HG02610 (cell line): ENCODE results near the gene TSSC4.

Experiments
- ATAC-seq: cut with Tn5 transposase; IDR thresholded peaks from one replicate; pipeline ENCODE4 v1.9.1; 2021; ENCODE audit warnings: mild to moderate bottlenecking, moderate library complexity; ENCODE audit not compliant: unreplicated experiment

TSSC4 gene

DNA sequence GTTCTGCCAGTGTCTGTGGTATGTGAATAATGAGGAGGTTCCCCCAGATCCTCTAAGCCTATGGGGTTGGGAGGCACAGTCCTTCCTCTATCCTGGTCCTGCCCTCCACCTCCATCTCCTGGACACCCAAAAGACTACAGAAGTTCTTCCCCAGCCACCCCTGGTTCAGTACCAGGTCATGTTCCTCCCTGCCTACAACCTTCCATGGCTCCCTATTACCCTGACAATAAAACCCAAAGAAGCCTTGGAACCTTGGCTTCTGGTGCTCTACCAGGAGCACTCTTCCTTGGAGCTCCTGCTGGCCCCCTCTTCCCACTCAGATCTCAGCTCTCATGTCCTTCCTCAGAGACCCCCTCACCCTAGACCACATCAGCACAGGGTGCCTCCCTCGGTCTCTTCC, 30.8 kb downstream of the TSSC4 start:
- no peak for ATAC-seq

DNA sequence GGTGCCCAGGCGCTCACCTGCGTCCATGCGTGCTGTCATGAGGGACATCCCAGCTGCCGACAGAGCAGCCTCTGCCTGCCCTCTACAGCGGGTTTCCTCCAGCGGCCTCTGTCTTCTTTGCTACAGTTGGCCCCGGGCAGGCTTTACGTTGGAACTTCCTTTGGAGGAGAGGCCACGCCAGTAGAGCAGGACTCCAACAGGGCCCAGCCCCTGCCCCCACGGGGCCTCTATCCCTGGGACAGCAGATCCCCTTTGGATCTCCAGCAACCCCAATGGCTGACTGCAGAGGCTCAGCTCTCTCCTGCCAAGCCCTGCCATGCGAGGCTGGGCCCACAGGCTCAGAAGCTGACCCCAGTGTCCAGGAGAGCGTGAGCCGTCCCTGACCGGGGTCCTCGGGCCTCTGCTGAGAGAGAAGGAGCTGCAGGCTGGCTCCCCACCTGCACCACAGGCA, 31.6 kb downstream of the TSSC4 start:
- no peak for ATAC-seq

DNA sequence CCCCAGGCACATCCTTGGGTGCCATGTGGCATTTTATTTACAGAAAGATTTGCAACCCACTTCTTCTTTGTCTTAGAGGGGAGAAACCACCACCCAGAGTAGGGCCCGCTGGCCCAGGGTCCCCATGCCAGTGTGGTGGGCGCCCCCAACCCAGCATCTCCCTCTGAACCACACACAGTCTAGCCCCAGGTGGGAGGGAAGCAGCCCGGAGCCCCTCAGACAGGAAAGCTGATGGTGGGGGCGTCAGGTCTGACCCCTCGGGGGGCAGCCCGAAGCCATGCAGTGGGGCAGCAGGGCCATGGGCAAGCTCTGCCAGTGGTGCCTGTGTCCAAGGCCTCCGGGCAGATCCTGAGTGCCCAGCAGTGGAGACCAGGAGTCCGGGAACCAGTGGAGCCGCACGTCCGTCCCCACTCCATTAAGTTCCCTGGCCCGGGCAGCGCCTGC, 32.1 kb downstream of the TSSC4 start:
- ATAC-seq: no peak

DNA sequence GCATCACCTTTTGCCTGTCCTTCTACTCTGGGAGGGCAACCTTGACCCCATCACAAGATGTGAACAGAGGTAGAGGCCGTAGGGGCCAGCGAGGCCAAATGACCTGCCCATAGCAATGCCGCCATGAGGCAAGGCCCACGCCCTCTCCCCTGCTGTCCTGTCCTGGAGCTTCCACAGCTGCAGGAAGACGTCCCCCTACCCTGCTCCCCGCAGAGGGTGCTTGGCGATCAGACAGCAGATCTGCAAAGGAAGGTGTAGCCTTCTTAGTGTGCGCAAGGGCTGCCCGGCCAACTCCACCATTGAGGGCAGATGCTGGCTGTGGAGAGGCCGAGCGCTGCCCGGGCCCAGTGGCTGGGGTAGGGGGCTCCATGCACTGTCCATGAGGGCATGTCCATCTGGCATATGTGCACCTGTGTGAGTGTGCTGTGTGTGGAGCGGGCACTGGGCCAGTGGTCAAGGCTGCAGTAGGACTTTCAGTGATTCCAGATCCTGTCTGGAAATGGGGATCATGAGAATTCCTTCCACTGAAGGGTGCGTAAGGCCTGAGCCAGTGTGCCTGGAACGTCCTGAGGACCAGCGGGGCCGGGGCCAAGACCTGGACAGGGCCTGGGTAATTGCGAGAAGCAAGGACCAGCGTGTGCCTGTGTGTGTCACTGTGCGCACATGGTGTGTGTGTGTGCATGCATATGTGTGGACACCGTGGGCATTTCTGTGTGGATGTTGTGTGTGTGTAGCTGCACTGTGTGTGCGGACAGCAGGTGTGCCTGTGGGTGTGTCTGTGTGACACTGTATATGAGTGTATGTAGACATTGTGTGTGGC, 32.8 kb downstream of the TSSC4 start:
- no peak for ATAC-seq

DNA sequence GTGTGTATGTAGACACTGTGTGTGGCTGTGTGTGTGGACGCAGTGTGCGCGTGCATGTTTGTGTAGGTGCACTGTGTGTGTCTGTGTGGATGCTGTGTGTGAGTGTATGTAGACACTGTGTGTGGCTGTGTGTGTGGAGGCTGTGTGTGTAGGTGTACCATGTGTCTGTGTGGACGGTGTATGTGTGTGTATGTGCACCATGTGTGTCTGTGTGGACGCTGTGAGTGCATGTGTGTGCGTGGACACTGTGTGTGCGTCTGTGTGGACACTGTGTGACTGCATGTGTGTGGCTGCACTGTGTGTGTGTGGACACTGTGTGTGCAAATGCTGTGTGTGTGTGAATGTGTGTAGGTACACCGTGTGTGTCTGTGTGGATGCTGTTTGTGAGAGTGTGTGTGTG, 33.5 kb downstream of the TSSC4 start:
- no peak for ATAC-seq

DNA sequence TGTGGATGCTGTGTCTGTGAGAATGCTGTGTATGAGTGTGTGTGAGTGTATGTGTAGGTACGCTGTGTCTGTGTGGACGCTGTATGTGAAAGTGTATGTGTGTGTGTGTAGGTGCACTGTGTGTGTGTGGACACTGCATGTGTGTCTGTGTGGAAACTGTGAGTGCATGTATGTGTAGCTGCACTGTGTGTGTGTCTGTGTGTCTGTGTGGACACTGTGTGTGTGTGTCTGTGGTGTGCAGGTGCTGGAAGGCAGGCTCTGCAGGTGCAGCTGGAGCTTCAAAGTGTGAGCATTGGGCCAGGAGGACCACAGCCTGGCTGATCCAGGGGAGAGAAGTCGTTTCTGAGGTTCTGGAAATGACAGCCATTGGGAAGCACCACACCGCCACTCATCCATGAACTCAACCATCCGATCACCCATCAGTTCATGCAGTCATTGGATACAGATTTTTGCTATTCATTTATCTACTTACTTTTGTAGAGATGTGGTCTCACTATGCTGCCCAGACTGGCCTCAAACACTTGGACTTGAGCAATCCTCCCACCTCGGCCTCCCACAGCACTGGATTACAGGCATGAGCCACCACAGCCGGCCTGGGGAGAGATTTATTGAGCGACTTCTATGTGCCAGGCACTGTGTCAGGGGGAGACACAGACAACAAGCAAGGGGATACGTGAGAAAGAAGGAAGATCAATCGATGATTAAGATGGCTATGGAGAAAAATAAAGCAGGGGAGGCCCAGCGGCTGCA, 34.1 kb downstream of the TSSC4 start:
- no peak for ATAC-seq

DNA sequence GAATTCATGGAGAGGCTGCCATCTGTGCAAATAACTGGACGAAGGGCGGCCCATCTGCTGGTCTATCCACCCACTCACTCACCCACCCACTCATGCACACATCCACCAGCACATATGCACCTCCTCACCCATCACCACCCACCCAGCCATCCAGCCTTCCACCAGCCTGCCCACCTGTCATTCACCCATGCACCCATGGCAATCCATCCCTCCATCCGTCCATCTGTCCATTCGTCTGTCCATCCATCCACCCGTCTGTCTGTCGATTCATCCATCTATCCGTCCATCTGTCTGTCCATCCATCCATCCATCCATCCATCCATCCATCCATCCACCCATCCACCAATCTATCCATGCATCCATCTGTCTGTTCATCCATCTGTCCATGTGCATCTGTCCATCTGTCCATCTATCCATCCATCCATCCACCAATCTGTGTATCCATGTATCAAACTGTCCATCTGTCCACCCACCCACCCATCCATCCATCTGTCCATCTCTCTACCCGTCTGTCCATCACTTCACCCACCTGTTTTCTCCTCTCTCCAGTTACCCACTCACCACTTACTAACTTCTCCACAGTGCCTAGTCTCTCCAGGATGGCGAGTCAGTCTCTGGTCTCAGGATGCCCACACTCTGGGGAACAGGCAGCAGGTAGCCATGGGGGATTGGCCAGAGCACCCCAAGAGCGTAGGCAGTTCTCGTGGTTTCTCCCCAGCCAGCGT, 34.9 kb downstream of the TSSC4 start:
- no peak for ATAC-seq

DNA sequence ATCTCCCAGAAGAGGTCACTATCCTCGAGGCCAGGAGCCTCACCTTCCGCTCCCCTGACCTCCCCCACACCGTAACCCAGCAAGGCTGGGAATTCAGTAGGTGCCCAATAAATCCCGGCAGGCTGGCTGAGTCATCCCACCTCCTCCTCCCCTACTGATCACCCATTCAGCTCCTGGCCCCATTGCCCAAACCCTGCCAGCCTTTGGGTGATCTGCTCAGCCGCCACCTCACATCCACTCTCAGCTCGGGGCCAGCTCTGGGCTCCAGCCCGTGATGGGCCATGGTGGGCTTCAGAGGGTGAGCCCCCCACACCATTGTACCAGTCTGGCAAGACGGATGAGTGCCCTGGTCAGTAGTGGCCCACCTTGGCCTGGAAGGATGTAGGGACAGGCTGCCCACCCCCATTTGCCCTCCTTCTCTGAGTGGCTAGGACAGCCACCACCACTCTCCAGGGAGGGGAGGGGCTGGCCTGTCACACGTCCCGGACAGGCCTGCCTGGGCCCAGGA, 35.5 kb downstream of the TSSC4 start:
- ATAC-seq: no peak

DNA sequence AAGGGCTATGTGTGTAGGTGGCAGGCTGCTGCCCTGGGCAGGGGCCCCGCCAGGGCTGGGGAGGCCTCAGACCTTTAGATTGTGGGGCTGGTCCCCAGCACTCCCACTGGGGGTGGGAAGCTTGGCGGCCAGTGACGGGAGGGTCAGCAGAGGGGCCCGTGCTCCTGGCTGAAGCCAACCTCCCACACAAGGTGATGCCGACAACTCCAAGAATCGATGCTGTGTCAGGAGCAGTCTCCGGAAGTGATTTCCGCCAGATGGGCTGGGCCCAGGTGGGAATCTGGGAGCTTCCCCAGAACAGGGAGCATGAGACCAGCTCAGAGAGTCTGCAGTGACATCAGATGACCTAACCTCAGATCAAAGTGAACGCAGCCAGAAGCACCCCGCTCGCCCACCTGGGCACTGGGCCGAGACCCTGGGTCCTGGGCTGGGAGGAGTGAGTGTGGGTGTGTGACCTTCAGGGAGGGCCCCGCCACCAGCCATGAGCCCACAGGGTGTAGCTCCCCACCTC, 36.0 kb downstream of the TSSC4 start:
- no peak for ATAC-seq

DNA sequence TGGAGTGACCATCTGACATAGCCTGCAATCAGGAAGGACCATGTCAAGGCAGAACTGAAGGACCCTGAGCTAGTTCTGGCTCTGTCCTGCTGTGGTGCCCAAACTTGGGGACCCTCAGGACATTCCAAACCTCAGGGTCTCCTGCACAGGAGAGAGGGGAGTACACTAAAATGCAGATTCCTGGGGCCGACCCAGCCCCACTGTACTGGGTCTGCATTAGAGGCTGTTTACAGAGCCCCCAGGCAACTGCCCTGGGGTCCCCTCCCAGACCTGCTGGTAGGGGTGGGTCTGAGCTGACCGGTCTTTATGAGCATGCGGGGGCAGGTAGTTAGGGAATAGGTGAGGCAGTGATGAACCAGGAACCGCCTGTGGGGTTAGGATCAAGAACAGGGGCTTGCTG, 37.0 kb downstream of the TSSC4 start:
- ATAC-seq: no peak

DNA sequence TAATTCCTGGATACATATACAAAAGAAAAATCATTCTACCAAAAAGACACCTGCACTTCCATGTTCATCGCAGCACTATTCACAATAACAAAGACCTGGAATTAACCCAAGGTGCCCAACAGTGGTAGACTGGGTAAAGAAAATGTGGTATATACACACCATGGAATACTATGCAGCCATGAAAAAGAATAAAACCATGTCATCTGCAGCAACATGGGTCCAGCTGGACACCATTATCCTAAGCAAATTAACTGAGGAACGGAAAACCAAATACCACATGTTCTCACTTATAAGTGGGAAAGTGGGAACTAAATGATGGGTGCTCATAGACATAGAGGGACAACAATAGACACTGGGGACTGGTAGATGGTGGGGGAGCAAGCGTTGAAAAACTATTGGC, 39.3 kb downstream of the TSSC4 start:
- no peak for ATAC-seq

DNA sequence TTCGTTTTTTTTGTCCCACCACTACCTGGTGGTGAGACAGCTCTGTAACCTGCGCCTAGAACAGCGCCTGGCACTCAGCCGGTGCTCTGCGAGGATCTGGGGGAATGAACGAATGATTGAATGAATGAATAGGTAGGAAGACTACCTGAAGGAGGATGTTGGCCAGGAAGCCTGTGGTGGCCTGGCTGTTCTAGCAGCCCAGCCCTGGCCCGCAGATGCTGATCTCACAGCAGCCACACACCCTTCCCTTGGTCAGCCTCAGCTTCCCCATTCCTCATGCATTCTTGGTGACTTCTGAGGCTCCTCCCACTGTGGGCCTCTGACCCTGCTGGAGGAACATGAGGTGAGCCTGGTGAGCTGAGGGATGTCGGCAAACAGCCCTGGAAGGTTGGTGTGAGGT, 40.1 kb downstream of the TSSC4 start:
- ATAC-seq: no peak

DNA sequence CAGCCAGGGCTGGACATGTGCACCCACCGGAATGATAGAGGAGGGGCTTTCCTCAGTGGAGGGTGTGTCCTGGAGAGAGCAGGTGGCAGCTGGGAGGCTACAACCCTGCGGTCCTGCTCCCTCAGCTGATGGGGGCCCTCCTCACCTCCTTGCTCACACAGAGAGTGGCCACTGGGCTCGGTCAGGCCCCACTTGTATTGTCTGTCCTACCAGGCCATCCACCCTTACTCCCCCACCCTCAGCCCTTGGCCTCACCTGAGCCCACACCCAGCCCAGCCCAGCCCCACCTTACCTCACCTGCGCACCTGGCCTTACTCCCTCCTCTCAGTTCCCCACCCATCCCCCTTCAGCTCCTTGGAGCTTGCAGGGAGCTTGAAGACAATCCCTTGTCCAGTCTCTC, 40.6 kb downstream of the TSSC4 start:
- ATAC-seq: no peak

DNA sequence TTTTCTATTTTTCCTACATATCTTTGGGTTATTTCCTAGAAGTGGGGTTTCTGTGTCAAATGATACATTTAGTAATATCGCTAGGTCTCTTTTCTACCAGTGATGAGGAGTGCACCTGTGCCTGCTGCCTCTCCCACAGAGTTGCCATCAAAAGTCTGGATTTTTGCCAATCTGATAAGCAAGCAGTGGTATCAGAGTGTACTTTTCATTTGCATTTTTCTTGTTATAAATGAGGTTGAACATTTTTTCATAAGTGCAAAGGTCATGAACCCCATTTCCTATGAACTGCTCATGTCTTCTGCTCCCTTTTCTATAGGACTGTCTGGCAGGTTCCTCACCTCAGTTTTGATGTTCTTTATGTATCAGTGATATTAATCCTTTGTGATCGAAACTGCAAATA, 42.0 kb downstream of the TSSC4 start:
- ATAC-seq: no peak

DNA sequence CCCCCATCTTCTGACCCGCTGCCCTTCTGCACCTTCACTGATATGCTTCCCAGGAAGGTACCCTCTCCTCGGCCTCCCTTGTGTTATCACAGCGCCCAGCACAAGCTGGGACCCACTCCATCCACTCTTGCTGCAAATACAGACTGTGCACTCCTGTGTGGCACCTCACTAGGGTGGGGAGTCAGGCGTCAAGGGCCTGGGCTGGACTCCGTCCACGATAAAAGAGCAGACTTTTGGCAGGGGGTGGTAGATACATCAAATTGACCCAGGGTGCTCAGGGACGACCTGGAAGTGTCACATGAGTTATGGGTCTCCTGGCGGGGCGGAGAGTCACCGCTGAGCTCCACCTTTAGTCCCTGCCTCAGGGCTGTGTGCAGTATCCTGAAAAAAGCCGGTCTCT, 42.9 kb downstream of the TSSC4 start:
- no peak for ATAC-seq

DNA sequence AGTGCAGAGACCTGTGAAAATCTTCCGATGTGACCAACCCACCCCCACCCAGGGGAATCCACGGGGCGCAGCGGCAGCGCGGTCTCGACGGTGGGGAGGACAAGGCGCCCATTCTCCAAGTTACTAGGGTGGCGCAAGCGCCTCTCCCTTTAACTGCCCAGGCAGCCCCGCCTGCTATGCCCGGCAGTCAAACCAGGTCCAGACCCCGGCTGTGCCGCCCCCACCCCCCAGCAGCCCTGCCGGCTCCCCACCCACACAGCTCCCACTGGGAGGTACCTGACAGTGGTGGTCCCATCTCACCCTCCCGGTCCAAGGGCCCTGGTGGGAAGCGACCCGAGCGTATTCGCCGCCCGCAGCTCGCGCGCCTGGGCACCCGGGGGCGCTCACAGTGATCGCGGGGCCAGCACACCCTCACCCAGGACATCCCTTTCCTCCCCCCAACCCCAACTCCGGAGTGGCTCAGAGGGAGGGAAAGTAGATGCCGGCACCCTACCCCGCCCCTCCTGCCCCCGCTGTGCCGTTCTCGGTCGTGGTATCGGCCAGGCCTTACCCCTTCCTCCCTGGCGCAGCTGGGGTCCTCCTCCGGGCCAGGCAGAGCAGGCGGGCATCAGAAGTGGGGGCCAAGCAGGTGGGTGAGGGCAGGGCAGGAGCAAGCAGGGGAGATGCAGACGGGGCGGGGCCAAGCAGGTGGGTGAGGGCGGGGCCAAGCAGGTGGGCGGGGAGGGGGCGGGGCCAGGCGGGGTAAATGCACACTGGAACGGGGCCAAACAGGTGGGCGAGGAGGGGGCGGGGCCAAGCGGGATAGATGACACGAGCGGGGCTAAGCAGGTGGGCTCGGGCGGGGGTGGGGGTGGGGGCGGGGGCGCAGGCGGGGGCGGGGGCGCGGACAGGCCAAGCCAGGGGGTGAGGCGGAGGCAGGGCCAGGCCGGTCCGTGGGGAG, 43.6 kb downstream of the TSSC4 start, which contains the start of gene TRPM5:
Gene TRPM5, minus strand, starts transcription at position 634 of the 940 bp plus-strand sequence. CDS start 21,478 bp downstream, outside the sequence.
- no peak for ATAC-seq

DNA sequence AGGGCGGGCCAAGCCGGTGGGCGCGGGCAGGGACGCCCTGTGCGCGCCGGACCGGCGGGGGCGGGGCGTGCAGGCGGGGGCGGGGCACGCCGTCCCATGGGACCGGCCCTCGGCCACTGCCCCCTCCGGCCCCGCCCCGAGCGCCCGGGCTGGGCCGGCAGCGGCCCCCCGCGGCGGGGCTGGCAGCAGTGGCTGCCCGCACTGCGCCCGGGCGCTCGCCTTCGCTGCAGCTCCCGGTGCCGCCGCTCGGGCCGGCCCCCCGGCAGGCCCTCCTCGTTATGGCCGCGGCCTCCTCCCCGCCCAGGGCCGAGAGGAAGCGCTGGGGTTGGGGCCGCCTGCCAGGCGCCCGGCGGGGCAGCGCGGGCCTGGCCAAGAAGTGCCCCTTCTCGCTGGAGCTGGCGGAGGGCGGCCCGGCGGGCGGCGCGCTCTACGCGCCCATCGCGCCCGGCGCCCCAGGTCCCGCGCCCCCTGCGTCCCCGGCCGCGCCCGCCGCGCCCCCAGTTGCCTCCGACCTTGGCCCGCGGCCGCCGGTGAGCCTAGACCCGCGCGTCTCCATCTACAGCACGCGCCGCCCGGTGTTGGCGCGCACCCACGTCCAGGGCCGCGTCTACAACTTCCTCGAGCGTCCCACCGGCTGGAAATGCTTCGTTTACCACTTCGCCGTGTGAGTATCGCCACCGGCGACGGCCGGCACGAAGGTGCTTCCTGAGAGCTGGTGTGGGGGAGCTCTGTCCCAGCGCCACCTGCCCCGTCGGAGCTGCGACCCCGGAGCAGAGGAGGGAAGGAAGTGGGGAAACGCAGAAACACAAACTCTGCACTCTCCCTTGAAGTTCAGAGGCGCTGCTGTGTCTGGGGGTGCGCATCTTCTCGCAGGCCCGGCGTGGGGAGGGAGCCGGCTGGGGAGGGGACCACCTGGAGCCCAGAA, 44.5 kb downstream of the TSSC4 start, which contains the start of gene KCNQ1:
Gene KCNQ1, plus strand, starts transcription at position 188 of the 925 bp plus-strand sequence. Its CDS starts 91 bp downstream, at position 279.
- ATAC-seq: no peak

DNA sequence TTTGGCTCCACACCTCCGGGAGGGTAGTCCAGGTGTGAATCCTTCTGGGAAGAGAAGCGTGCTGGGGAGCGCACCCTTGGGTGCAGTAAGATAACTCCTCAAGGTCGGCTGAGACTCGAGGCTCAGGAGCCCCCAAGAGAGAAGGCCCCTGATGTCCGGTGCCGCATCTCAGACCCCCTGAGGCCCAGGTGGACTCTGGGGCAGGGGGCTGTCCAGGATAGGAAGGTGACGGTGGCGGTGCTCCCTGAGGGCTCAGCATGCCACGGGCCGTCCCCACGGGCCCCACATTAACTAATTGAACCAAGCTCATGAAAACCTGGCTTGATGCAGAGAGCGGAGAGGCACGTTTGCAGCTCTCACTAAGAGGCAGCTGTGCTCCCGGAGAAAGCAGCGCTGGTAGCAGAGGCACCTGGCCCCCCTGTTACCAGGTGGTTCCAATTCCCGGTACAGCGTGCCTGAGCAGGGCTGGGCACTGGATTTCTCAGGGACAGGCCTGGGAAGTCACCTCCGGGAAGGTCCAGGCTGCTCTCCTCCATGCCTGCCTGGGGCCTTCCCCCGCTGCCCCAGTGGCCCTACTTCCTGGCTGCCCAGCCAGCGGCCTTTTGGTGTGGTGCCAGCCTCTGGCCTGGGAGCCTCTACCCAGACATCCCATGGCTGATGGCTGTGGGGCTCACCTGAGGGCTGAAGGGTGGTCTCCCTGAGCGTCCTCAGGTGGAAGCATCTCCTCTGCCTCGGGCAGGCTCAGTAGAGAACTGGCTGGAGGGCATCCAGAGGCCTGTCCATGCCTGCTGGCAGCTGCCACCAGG, 45.4 kb downstream of the TSSC4 start:
- ATAC-seq: no peak
